ENCODE measurements around the gene MAP3K14. TPM values are rescaled to one million over a fixed set of nuclear protein-coding genes. Genes with fewer than 3 reads are reported as not detected.

The MAP3K14 gene
- total and polyA plus RNA-seq, 10 of the 15 experiments (the other 5 are each of a cell fraction or from before 2014, with no cell fraction given), result 2.1 to 33.3 (median 19.7) TPM

DNA sequence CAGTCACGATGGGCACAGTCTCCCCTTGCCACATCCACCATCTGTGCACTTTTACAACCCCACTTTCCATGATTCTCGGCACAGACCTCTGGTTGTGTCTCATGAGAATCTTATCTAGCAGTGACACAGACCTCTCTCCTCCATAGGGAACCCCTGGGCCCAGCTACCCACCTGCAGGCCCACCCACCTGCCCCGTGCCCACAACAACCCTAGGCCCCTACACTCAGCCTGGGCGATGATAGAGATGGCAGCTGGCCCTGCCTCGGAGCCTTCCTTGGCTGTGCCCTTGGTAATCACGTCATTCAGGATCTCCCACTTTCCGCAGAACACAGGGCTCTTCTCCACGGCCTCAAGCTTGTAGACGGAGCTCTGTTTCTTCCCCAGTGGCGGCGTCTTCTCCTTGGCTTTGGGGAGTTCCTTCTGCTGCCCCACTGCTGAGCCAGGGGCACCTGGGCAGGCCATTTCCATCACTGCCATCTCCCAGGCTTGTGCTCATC lies 26.5 kb downstream of the MAP3K14 start:
- no TSS peak for BruUV-seq (replicated peaks)
- ATAC-seq (no peak), FAIRE-seq (no peak), DNase-seq (ENCODE audit: low read depth, low spot score) (no peak)
- no peaks in the 10 kb centered on the region for H3K9me3 ChIP-seq (replicated peaks; ENCODE audit: control insufficient read depth, insufficient read depth, low read length)
- H4K20me1 ChIP-seq (ENCODE audit: control insufficient read depth, insufficient read depth), result no peaks in the 10 kb centered on the region
- 95% methylated on average over 11 of the region's 11 CpGs for WGBS (ENCODE audit: insufficient coverage, insufficient replicate concordance, low lambda C conversion rate, missing lambda C conversion rate)
- TF ChIP-seq POLR2A (IDR thresholded peaks at IDR 0.05; ENCODE audit: low read depth, low read length) (no peak), NR2F1 (conservative IDR thresholded peaks at IDR 0.05) (no peak), ZBED1 (IDR thresholded peaks at IDR 0.05; ENCODE audit: borderline replicate concordance) (no peak), NR2C2 (IDR thresholded peaks at IDR 0.05; ENCODE audit: borderline replicate concordance, control insufficient read depth, insufficient read length, low read depth) (no peak), ATF7 (IDR thresholded peaks at IDR 0.05; ENCODE audit: low read depth) (no peak), TARDBP (IDR thresholded peaks at IDR 0.05; ENCODE audit: borderline replicate concordance) (no peak), NFYA (IDR thresholded peaks at IDR 0.05; ENCODE audit: borderline replicate concordance, low read depth, low read length) (no peak), HCFC1 (IDR thresholded peaks at IDR 0.05; ENCODE audit: low read length) (no peak), BRCA1 (IDR thresholded peaks at IDR 0.05; ENCODE audit: low read depth, low read length) (no peak), SREBF1 (IDR thresholded peaks at IDR 0.05; ENCODE audit: low read length) (no peak), POU2F2 (IDR thresholded peaks at IDR 0.05; ENCODE audit: borderline replicate concordance, low read depth, low read length) (no peak), ZZZ3 (IDR thresholded peaks at IDR 0.05; ENCODE audit: control insufficient read depth, insufficient read length, low read depth) (no peak)
- TF ChIP-seq, protein P1, sequence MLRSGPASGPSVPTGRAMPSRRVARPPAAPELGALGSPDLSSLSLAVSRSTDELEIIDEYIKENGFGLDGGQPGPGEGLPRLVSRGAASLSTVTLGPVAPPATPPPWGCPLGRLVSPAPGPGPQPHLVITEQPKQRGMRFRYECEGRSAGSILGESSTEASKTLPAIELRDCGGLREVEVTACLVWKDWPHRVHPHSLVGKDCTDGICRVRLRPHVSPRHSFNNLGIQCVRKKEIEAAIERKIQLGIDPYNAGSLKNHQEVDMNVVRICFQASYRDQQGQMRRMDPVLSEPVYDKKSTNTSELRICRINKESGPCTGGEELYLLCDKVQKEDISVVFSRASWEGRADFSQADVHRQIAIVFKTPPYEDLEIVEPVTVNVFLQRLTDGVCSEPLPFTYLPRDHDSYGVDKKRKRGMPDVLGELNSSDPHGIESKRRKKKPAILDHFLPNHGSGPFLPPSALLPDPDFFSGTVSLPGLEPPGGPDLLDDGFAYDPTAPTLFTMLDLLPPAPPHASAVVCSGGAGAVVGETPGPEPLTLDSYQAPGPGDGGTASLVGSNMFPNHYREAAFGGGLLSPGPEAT (IDR thresholded peaks at IDR 0.05; ENCODE audit: low read depth), result no peak
- TF ChIP-seq, protein P2, sequence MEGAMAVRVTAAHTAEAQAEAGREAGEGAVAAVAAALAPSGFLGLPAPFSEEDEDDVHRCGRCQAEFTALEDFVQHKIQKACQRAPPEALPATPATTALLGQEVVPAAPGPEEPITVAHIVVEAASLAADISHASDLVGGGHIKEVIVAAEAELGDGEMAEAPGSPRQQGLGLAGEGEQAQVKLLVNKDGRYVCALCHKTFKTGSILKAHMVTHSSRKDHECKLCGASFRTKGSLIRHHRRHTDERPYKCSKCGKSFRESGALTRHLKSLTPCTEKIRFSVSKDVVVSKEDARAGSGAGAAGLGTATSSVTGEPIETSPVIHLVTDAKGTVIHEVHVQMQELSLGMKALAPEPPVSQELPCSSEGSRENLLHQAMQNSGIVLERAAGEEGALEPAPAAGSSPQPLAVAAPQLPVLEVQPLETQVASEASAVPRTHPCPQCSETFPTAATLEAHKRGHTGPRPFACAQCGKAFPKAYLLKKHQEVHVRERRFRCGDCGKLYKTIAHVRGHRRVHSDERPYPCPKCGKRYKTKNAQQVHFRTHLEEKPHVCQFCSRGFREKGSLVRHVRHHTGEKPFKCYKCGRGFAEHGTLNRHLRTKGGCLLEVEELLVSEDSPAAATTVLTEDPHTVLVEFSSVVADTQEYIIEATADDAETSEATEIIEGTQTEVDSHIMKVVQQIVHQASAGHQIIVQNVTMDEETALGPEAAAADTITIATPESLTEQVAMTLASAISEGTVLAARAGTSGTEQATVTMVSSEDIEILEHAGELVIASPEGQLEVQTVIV (IDR thresholded peaks at IDR 0.05; ENCODE audit: borderline replicate concordance, partially characterized antibody), result no peak
- TF ChIP-seq, protein P3, sequence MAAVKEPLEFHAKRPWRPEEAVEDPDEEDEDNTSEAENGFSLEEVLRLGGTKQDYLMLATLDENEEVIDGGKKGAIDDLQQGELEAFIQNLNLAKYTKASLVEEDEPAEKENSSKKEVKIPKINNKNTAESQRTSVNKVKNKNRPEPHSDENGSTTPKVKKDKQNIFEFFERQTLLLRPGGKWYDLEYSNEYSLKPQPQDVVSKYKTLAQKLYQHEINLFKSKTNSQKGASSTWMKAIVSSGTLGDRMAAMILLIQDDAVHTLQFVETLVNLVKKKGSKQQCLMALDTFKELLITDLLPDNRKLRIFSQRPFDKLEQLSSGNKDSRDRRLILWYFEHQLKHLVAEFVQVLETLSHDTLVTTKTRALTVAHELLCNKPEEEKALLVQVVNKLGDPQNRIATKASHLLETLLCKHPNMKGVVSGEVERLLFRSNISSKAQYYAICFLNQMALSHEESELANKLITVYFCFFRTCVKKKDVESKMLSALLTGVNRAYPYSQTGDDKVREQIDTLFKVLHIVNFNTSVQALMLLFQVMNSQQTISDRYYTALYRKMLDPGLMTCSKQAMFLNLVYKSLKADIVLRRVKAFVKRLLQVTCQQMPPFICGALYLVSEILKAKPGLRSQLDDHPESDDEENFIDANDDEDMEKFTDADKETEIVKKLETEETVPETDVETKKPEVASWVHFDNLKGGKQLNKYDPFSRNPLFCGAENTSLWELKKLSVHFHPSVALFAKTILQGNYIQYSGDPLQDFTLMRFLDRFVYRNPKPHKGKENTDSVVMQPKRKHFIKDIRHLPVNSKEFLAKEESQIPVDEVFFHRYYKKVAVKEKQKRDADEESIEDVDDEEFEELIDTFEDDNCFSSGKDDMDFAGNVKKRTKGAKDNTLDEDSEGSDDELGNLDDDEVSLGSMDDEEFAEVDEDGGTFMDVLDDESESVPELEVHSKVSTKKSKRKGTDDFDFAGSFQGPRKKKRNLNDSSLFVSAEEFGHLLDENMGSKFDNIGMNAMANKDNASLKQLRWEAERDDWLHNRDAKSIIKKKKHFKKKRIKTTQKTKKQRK (IDR thresholded peaks at IDR 0.05; ENCODE audit: low read depth, low read length), result no peak
- H3K4me1 ChIP-seq (ENCODE audit: control insufficient read depth, insufficient read depth, low read length), result peaks cover 50% of the 10 kb centered on the region
- no peak overlapping the region for H3K9ac ChIP-seq (ENCODE audit: control insufficient read depth, insufficient read depth, low read length)
- peaks cover 41% of the 10 kb centered on the region in 2 experiments for H3K36me3 ChIP-seq (ENCODE audit: control insufficient read depth in 2 of 2, insufficient read depth in 2 of 2, low read length in 1 of 2)
- POLR2A ChIA-PET, result interaction anchor here (7.1 kb wide), 1 partner anchor 23 kb away, joined by 62 read pairs; no protein-coding TSS in a partner anchor
- RAD21 ChIA-PET (ENCODE audit: unreplicated experiment), result interaction anchor here (1.2 kb wide), 1 partner anchor 90 kb away, joined by 3 read pairs; no protein-coding TSS in a partner anchor
- H2AFZ ChIP-seq (ENCODE audit: control insufficient read depth, low read depth, low read length), result no peak overlapping the region
- H3K27ac ChIP-seq (ENCODE audit: control insufficient read depth, insufficient read depth), result no peak overlapping the region
- no peaks in the 10 kb centered on the region for H3K27me3 ChIP-seq (replicated peaks in 1 of 2; ENCODE audit: control insufficient read depth in 2 of 2, insufficient read depth in 2 of 2, low read length in 1 of 2)
- H3K4me2 ChIP-seq (ENCODE audit: control insufficient read depth, insufficient read depth), result no peak overlapping the region
- intact Hi-C loops (cut with micrococcal nuclease; ENCODE audit: unreplicated experiment), result no loop called here
- H3K79me2 ChIP-seq (ENCODE audit: control insufficient read depth, insufficient read depth, low read length), result peaks cover 47% of the 10 kb centered on the region
- in situ Hi-C loops (cut with MboI), result no loop called here
- H3K4me3 ChIP-seq, result no peak overlapping the region
- SMC1A ChIA-PET (ENCODE audit: uncharacterized antibody, unreplicated experiment), result interaction anchor here (1.0 to 1.3 kb wide), 2 partner anchors 13 to 22 kb away, joined by 3 to 4 read pairs; no protein-coding TSS in a partner anchor
- CTCF ChIA-PET, result interaction anchor here (1.2 kb wide), 1 partner anchor 92 kb away, joined by 3 read pairs; no protein-coding TSS in a partner anchor

Data from GM12878 (cell line).